Epidermal melanocyte (primary cell): ENCODE data around the gene MAP4K5.

Experiments
- DNase-seq: peaks from one replicate; pipeline ENCODE4 v3.0.0; 2011; ENCODE audit warnings: low spot score; ENCODE audit not compliant: insufficient read length

MAP4K5 gene

GRCh38 chr14:50400461-50400860 lies 131.9 kb downstream of the MAP4K5 start:
- DNase-seq = no peak

- DNase-seq = no peak
Observed at GRCh38 chr14:50399251-50400032, 132.9 kb downstream of the MAP4K5 start.

- DNase-seq = no peak
Observed at GRCh38 chr14:50398189-50398580, 134.2 kb downstream of the MAP4K5 start.

- DNase-seq = peak; percentile 23
Observed at GRCh38 chr14:50397390-50398188, 134.8 kb downstream of the MAP4K5 start.

- DNase-seq = peak; percentile 41
Observed at GRCh38 chr14:50396631-50397389, 135.6 kb downstream of the MAP4K5 start, which contains the start of gene CDKL1. Gene CDKL1, minus strand, starts transcription at chr14:50396881. Its CDS starts 1,013 bp downstream, at chr14:50395868.

- no peak for DNase-seq
Observed at GRCh38 chr14:50395448-50395847, 136.9 kb downstream of the MAP4K5 start.

- DNase-seq = no peak
Observed at GRCh38 chr14:50394713-50395112, 137.7 kb downstream of the MAP4K5 start.

- no peak for DNase-seq
Observed at GRCh38 chr14:50389668-50390441, 142.5 kb downstream of the MAP4K5 start.

GRCh38 chr14:50388256-50388931 lies 144.0 kb downstream of the MAP4K5 start:
- no peak for DNase-seq

- no peak for DNase-seq
Observed at GRCh38 chr14:50387548-50387947, 144.8 kb downstream of the MAP4K5 start.

- DNase-seq = no peak
Observed at GRCh38 chr14:50383618-50384225, 148.6 kb downstream of the MAP4K5 start.

- no peak for DNase-seq
Observed at GRCh38 chr14:50381823-50382287, 150.5 kb downstream of the MAP4K5 start.

GRCh38 chr14:50381008-50381407 lies 151.4 kb downstream of the MAP4K5 start:
- DNase-seq = no peak

GRCh38 chr14:50380455-50380854 lies 151.9 kb downstream of the MAP4K5 start:
- no peak for DNase-seq

- DNase-seq = no peak
Observed at GRCh38 chr14:50379563-50379962, 152.8 kb downstream of the MAP4K5 start.

- DNase-seq = no peak
Observed at GRCh38 chr14:50377550-50378085, 154.8 kb downstream of the MAP4K5 start.

- no peak for DNase-seq
Observed at GRCh38 chr14:50375760-50376159, 156.6 kb downstream of the MAP4K5 start.

GRCh38 chr14:50373959-50374358 lies 158.4 kb downstream of the MAP4K5 start:
- DNase-seq = no peak

GRCh38 chr14:50371546-50371945 lies 160.8 kb downstream of the MAP4K5 start:
- DNase-seq = no peak
